IMR-90 (cell line): ENCODE measurements around the gene EPS15. TPM values are rescaled to one million over a fixed set of nuclear protein-coding genes. Genes with fewer than 3 reads are reported as not detected.

ENCODE experiments used
- microRNA-seq, 2 experiments: library from miRNA; stranded (forward) in 1 of 2; unstranded in 1 of 2; fragments of 10-50 nt in 1 of 2; fragments of <30 nt in 1 of 2; gene quantifications in 1 of 2; microRNA quantifications in 1 of 2; one replicate each; pipeline versions ENCODE3 to v1.1.0; 2013 to 2020; ENCODE audit not compliant: insufficient read depth in 1 of 2, insufficient read length in 1 of 2, unreplicated experiment in 1 of 2
- polyA plus RNA-seq, 3 experiments: library from polyadenylated mRNA; depleted of rRNA; stranded (reverse); fragments of >200 nt; gene quantifications; 2 replicates each; pipeline ENCODE4 v1.2.3, GENCODE V29; 2012; ENCODE audit warnings: low replicate concordance in 1 of 3
- small RNA-seq, 5 experiments: library from RNA; depleted of rRNA; stranded (forward); fragments of <200 nt; gene quantifications; one replicate each; pipeline ENCODE3, GENCODE V24; 2012
- total RNA-seq: library from RNA; depleted of rRNA; stranded (reverse); fragments of >200 nt; gene quantifications from 2 replicates; pipeline ENCODE4 v1.2.3, GENCODE V29; 2012; rRNA removed

EPS15 gene
- total and polyA plus RNA-seq, 2 of the 4 experiments (the other 2 are of a cell fraction), result 17.6 to 38.0 TPM

Small RNA genes within 50 kb of the gene (microRNA-seq; reads per million reads assigned to microRNA genes)
- gene RNU6-1281P (ENCODE audit: insufficient read depth, insufficient read length), result not detected
- not detected for gene RNU6-877P (ENCODE audit: insufficient read depth, insufficient read length)

Small RNA genes within 50 kb of the gene (small RNA-seq; reads per million reads assigned to genes)
- gene RNU6-1281P, result 0 reads per million in 5 experiments
- gene RNU6-877P, result 0 reads per million in 5 experiments

Other genes starting within 250 kb of the EPS15 start
- gene TTC39A, start 188.7 kb downstream of the EPS15 start, total RNA-seq, result 0.28 and 0.72 TPM in 2 replicates
- gene TTC39A, start 188.7 kb downstream of the EPS15 start, polyA plus RNA-seq (2012; rRNA removed), result 0.62 and 0.79 TPM in 2 replicates
- gene OSBPL9, start 97.8 kb upstream of the EPS15 start, total RNA-seq, result 98.9 and 127 TPM in 2 replicates
- 38.1 and 51.4 TPM in 2 replicates for gene OSBPL9, start 97.8 kb upstream of the EPS15 start, polyA plus RNA-seq (2012; rRNA removed)